Keratinocyte (primary cell): Measurements from ENCODE around the gene ZBTB2.

Experiments
- EZH2 ChIP-seq: IDR thresholded peaks from one replicate; pipeline ENCODE4 v1.6.1; 2012; ENCODE audit warnings: inconsistent platforms, mild to moderate bottlenecking, low read length, moderate library complexity
- TF ChIP-seq, protein P1 (sequence below), 3 experiments: IDR thresholded peaks in 1 of 3; conservative IDR thresholded peaks in 1 of 3; optimal IDR thresholded peaks in 1 of 3; 2 replicates in 2 of 3; 3 replicates in 1 of 3; pipeline versions ENCODE3 to v1.5.1; 2011; ENCODE audit warnings: low read length in 3 of 3, mild to moderate bottlenecking in 3 of 3, moderate library complexity in 2 of 3, control low read depth in 1 of 3, inconsistent platforms in 1 of 3; ENCODE audit not compliant: insufficient read depth in 2 of 3; ENCODE audit errors: extremely low read depth in 1 of 3

GRCh38 chr6:151434369-151434768 lies 43.0 kb upstream of the ZBTB2 start:
- TF ChIP-seq, protein P1, sequence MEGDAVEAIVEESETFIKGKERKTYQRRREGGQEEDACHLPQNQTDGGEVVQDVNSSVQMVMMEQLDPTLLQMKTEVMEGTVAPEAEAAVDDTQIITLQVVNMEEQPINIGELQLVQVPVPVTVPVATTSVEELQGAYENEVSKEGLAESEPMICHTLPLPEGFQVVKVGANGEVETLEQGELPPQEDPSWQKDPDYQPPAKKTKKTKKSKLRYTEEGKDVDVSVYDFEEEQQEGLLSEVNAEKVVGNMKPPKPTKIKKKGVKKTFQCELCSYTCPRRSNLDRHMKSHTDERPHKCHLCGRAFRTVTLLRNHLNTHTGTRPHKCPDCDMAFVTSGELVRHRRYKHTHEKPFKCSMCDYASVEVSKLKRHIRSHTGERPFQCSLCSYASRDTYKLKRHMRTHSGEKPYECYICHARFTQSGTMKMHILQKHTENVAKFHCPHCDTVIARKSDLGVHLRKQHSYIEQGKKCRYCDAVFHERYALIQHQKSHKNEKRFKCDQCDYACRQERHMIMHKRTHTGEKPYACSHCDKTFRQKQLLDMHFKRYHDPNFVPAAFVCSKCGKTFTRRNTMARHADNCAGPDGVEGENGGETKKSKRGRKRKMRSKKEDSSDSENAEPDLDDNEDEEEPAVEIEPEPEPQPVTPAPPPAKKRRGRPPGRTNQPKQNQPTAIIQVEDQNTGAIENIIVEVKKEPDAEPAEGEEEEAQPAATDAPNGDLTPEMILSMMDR (optimal IDR thresholded peaks at IDR 0.05 in 1 of 3, IDR thresholded peaks at IDR 0.05 in 1 of 3, conservative IDR thresholded peaks at IDR 0.05 in 1 of 3; ENCODE audit: extremely low read depth in 1 of 3, insufficient read depth in 2 of 3, low read length in 3 of 3) = no peak
- no peak for TF ChIP-seq EZH2
